Prostate gland (tissue), 2 donors: ENCODE results near the gene FAM170B. TPM values are rescaled to one million over a fixed set of nuclear protein-coding genes. Genes with fewer than 3 reads are reported as not detected.

Experiments
- DNase-seq: peaks from one replicate; pipeline ENCODE4 v3.0.0-alpha.2; 2019; ENCODE audit warnings: low spot score
- H3K27ac ChIP-seq, 2 donors: fragments of 200-600 bp; sonication (generic); 2 replicates each; pipeline ENCODE4 v1.5.1; 2017 to 2019
- H3K27me3 ChIP-seq: fragments of 200-600 bp; sonication (generic); replicated peaks from 2 replicates; pipeline ENCODE4 v1.5.1; 2019; ENCODE audit not compliant: insufficient read depth
- H3K36me3 ChIP-seq, 2 donors: fragments of 200-600 bp; sonication (generic); 1 replicate in 1 of 2; 2 replicates in 1 of 2; pipeline versions ENCODE4 v1.5.1 to v1.8.1; 2017 to 2019
- H3K4me1 ChIP-seq: fragments of 200-600 bp; sonication (generic); replicated peaks from 2 replicates; pipeline ENCODE4 v1.5.1; 2019
- H3K4me3 ChIP-seq, 2 donors: fragments of 200-600 bp; sonication (generic); 2 replicates each; pipeline ENCODE4 v1.5.1; 2017 to 2019
- H3K9me3 ChIP-seq: fragments of 200-600 bp; sonication (generic); 2 replicates; pipeline ENCODE4 v1.5.1; 2017
- CTCF ChIP-seq, 4 experiments: fragments of 200-600 bp in 2 of 4; fragments of 450-650 bp in 2 of 4; sonication (generic) in 2 of 4; IDR thresholded peaks; 1 replicate in 3 of 4; 2 replicates in 1 of 4; pipeline ENCODE4 v1.5.1; 2016 to 2019; ENCODE audit warnings: antibody characterized with exemption in 4 of 4, mild to moderate bottlenecking in 2 of 4, moderate library complexity in 2 of 4
- POLR2A ChIP-seq: fragments of 450-650 bp; IDR thresholded peaks from one replicate; pipeline ENCODE4 v1.6.1; 2016; ENCODE audit warnings: antibody characterized with exemption, mild to moderate bottlenecking
- POLR2AphosphoS5 ChIP-seq: sonication (generic); formaldehyde crosslinking; IDR thresholded peaks from one replicate; pipeline ENCODE4 v1.6.1; 2017; ENCODE audit warnings: antibody characterized with exemption
- WGBS: methylation state at CpG from one replicate; pipeline ENCODE4 v1.1.5; 2018; 5-methylcytosine and 5-hydroxymethylcytosine counted together
- intact Hi-C: fragments of 100-400 bp; cut with DNase I; formaldehyde crosslinking; loops from one replicate; pipeline ENCODE4 v1.14.2; 2022
- total RNA-seq, 2 donors: library from RNA; depleted of rRNA; stranded (reverse); fragments of >200 nt; gene quantifications; one replicate each; pipeline ENCODE4 v1.1.0, GENCODE V29; 2016

Gene FAM170B
- total RNA-seq, 2 donors from 2014 or later, result not detected

GRCh38 chr10:49178489-49179471 is 45.0 kb upstream of the FAM170B start:
- TF ChIP-seq CTCF (IDR thresholded peaks at IDR 0.05), result no peak
- TF ChIP-seq POLR2AphosphoS5, result no peak
- TF ChIP-seq POLR2A, result no peak
- intact Hi-C loops, result no loop called here
- Histone ChIP-seq H3K4me1 (no peaks in the 10 kb centered on the region), H3K4me3 (no peak overlapping the region), H3K36me3 (no peaks in the 10 kb centered on the region), H3K27ac (no peak overlapping the region), H3K27me3 (no peaks in the 10 kb centered on the region), H3K9me3 (no peaks in the 10 kb centered on the region)
- DNase-seq, result no peak
- WGBS, result 86% methylated on average over 6 of the region's 6 CpGs

GRCh38 chr10:49177391-49178355 is 43.9 kb upstream of the FAM170B start:
- 69% methylated on average over 9 of the region's 9 CpGs for WGBS
- no peaks in the 10 kb centered on the region for H3K4me1 ChIP-seq
- H3K27me3 ChIP-seq, result no peaks in the 10 kb centered on the region
- intact Hi-C loops, result no loop called here
- no peak for TF ChIP-seq POLR2A
- no peak overlapping the region for H3K27ac ChIP-seq
- H3K9me3 ChIP-seq, result no peaks in the 10 kb centered on the region
- H3K36me3 ChIP-seq, result no peaks in the 10 kb centered on the region
- no peak overlapping the region for H3K4me3 ChIP-seq
- no peak for DNase-seq

- Histone ChIP-seq H3K9me3 (no peaks in the 10 kb centered on the region), H3K27ac (no peak overlapping the region), H3K27me3 (no peaks in the 10 kb centered on the region), H3K4me3 (no peak overlapping the region), H3K36me3 (no peaks in the 10 kb centered on the region), H3K4me1 (no peaks in the 10 kb centered on the region)
- 92% methylated on average over 19 of the region's 19 CpGs for WGBS
- TF ChIP-seq CTCF (IDR thresholded peaks at IDR 0.05), result no peak
- no peak for TF ChIP-seq POLR2AphosphoS5
- no peak for TF ChIP-seq POLR2A
- no peak for DNase-seq
- intact Hi-C loops, result no loop called here
Observed at GRCh38 chr10:49176310-49177268, 42.8 kb upstream of the FAM170B start.

GRCh38 chr10:49175587-49176309 is 41.9 kb upstream of the FAM170B start:
- Histone ChIP-seq H3K4me3 (no peak overlapping the region), H3K27me3 (no peaks in the 10 kb centered on the region), H3K27ac (no peak overlapping the region), H3K4me1 (no peaks in the 10 kb centered on the region), H3K36me3 (no peaks in the 10 kb centered on the region), H3K9me3 (no peaks in the 10 kb centered on the region)
- no peak for DNase-seq
- 94% methylated on average over 8 of the region's 8 CpGs for WGBS
- intact Hi-C loops, result no loop called here
- TF ChIP-seq POLR2A (no peak), POLR2AphosphoS5 (no peak), CTCF (IDR thresholded peaks at IDR 0.05) (no peak)
